Caco-2 (cell line): ENCODE measurements around the gene RNU1-4. TPM values are rescaled to one million over a fixed set of nuclear protein-coding genes. Genes with fewer than 3 reads are reported as not detected.
"Not testable (repeated sequence)": the region's sequence is repeated elsewhere in the genome, so short reads cannot be mapped to it uniquely, and the experiment has no call there.

Experiments
- BruUV-seq: library from RNA; stranded (reverse); fragments of 400-500 nt; replicated peaks from 2 replicates; lab custom pipeline; 2021; lab: Mats Ljungman, UMichigan
- CTCF ChIA-PET: fragments of 300-600 bp; sonication (Branson Sonifier 250); formaldehyde crosslinking; loops from one replicate; lab custom pipeline; 2022; ENCODE audit warnings: antibody characterized with exemption; lab: Charles Lee
- POLR2A ChIA-PET: fragments of 300-600 bp; sonication (Branson Sonifier 250); formaldehyde crosslinking; loops from one replicate; lab custom pipeline; 2022; ENCODE audit warnings: antibody characterized with exemption; lab: Charles Lee
- DNase-seq, 2 experiments: peaks; one replicate each; pipeline versions ENCODE4 v3.0.0 to v3.0.0-alpha.2; 2020 to 2022
- H3K27me3 ChIP-seq: replicated peaks from 2 replicates; pipeline ENCODE4 v1.6.0; 2011; ENCODE audit warnings: low read length; ENCODE audit not compliant: control insufficient read depth, insufficient read depth
- H3K36me3 ChIP-seq: 2 replicates; pipeline ENCODE4 v1.5.1; 2011; ENCODE audit warnings: low read length; ENCODE audit not compliant: control insufficient read depth, insufficient read depth
- H3K4me1 ChIP-seq: fragments of 250-450 bp; sonication (Bioruptor Pico); 2 replicates; pipeline ENCODE4 v1.5.1; 2020; ENCODE audit warnings: mild to moderate bottlenecking
- H3K4me3 ChIP-seq: 2 replicates; pipeline ENCODE4 v1.5.1; 2011; ENCODE audit warnings: low read depth, mild to moderate bottlenecking, control low read depth, low read length
- H3K9me3 ChIP-seq: fragments of 250-450 bp; sonication (Bioruptor Pico); 2 replicates; pipeline ENCODE4 v1.5.1; 2020; ENCODE audit warnings: mild to moderate bottlenecking, moderate library complexity
- H3K27ac Mint-ChIP-seq: one replicate; pipeline ENCODE4 v1.8.0; 2022; ENCODE audit warnings: mixed read lengths; ENCODE audit not compliant: unreplicated experiment
- H3K27me3 Mint-ChIP-seq: one replicate; pipeline ENCODE4 v1.8.0; 2022; ENCODE audit warnings: mixed read lengths; ENCODE audit not compliant: insufficient read depth, unreplicated experiment
- H3K36me3 Mint-ChIP-seq: one replicate; pipeline ENCODE4 v1.8.0; 2022; ENCODE audit warnings: mild to moderate bottlenecking, mixed read lengths; ENCODE audit not compliant: insufficient read depth, unreplicated experiment
- H3K4me1 Mint-ChIP-seq: one replicate; pipeline ENCODE4 v1.8.0; 2022; ENCODE audit warnings: low read depth, mixed read lengths; ENCODE audit not compliant: unreplicated experiment
- H3K4me3 Mint-ChIP-seq: one replicate; pipeline ENCODE4 v1.8.0; 2022; ENCODE audit warnings: mild to moderate bottlenecking, moderate library complexity, mixed read lengths; ENCODE audit not compliant: unreplicated experiment
- H3K9me3 Mint-ChIP-seq: one replicate; pipeline ENCODE4 v1.8.0; 2022; ENCODE audit warnings: mixed read lengths; ENCODE audit not compliant: unreplicated experiment
- intact Hi-C: fragments of 100-400 bp; cut with micrococcal nuclease; formaldehyde crosslinking; loops from one replicate; pipeline ENCODE4 v1.10.0; 2022; ENCODE audit not compliant: unreplicated experiment
- total RNA-seq: library from RNA; stranded (reverse); gene quantifications from 2 replicates; pipeline ENCODE4 v1.2.3, GENCODE V29; 2022
- TF ChIP-seq, protein P1 (sequence below), 2 experiments: fragments of 200-600 bp in 1 of 2; IDR thresholded peaks; 1 replicate in 1 of 2; 2 replicates in 1 of 2; pipeline versions ENCODE4 v1.5.1 to v1.8.0; 2011 to 2022; ENCODE audit warnings: antibody characterized with exemption in 1 of 2, control low read depth in 1 of 2, inconsistent platforms in 1 of 2, low read depth in 1 of 2, low read length in 1 of 2, mild to moderate bottlenecking in 1 of 2, moderate library complexity in 1 of 2; ENCODE audit not compliant: insufficient read depth in 1 of 2, severe bottlenecking in 1 of 2, unreplicated experiment in 1 of 2

Gene RNU1-4
- total RNA-seq, 1 experiment from 2014 or later, result 1,622 TPM

GRCh38 chr1:16707130-16708093, 32.9 kb upstream of the RNU1-4 start:
- H3K4me3 ChIP-seq, result peak overlapping the region; percentile 49
- H3K4me3 Mint-ChIP-seq, result peak overlapping the region; percentile 43
- peak in 1 of 2 experiments; percentile 59 for DNase-seq

GRCh38 chr1:16708704-16709103, 31.6 kb upstream of the RNU1-4 start:
- POLR2A ChIA-PET, result interaction anchor here (0.6 kb wide), 1 partner anchor 88 kb away, joined by 8 read pairs; no protein-coding TSS in a partner anchor
- H3K27me3 ChIP-seq, H3K4me1 ChIP-seq, H3K27me3 Mint-ChIP-seq, H3K4me1 Mint-ChIP-seq, H3K36me3 Mint-ChIP-seq, H3K4me3 Mint-ChIP-seq, DNase-seq, H3K9me3 Mint-ChIP-seq, intact Hi-C loops, H3K4me3 ChIP-seq, H3K36me3 ChIP-seq, H3K27ac Mint-ChIP-seq, H3K9me3 ChIP-seq: not testable (repeated sequence)
- CTCF ChIA-PET, result interaction anchor here (2.2 kb wide), 1 partner anchor 88 kb away, joined by 7 read pairs; no protein-coding TSS in a partner anchor
- TSS peak; percentile 47 for BruUV-seq

More at GRCh38 chr1:16707130-16708093, 32.9 kb upstream of the RNU1-4 start:
- H3K27me3 Mint-ChIP-seq, intact Hi-C loops, H3K36me3 ChIP-seq, H3K4me1 ChIP-seq, BruUV-seq, H3K27ac Mint-ChIP-seq, H3K36me3 Mint-ChIP-seq, H3K9me3 Mint-ChIP-seq, H3K4me1 Mint-ChIP-seq, H3K9me3 ChIP-seq, H3K27me3 ChIP-seq: not testable (repeated sequence)
- CTCF ChIA-PET, result interaction anchor here (0.6 to 2.2 kb wide), 10 partner anchors 16 to 731 kb away, joined by 3 to 8 read pairs (median 5); partner anchors contain the start of gene NBPF1
- POLR2A ChIA-PET, result interaction anchor here (1.2 kb wide), 1 partner anchor 198 kb away, joined by 4 read pairs; no protein-coding TSS in a partner anchor
- TF ChIP-seq, protein P1, sequence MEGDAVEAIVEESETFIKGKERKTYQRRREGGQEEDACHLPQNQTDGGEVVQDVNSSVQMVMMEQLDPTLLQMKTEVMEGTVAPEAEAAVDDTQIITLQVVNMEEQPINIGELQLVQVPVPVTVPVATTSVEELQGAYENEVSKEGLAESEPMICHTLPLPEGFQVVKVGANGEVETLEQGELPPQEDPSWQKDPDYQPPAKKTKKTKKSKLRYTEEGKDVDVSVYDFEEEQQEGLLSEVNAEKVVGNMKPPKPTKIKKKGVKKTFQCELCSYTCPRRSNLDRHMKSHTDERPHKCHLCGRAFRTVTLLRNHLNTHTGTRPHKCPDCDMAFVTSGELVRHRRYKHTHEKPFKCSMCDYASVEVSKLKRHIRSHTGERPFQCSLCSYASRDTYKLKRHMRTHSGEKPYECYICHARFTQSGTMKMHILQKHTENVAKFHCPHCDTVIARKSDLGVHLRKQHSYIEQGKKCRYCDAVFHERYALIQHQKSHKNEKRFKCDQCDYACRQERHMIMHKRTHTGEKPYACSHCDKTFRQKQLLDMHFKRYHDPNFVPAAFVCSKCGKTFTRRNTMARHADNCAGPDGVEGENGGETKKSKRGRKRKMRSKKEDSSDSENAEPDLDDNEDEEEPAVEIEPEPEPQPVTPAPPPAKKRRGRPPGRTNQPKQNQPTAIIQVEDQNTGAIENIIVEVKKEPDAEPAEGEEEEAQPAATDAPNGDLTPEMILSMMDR (IDR thresholded peaks at IDR 0.05; ENCODE audit: insufficient read depth in 1 of 2, low read depth in 1 of 2, low read length in 1 of 2, severe bottlenecking in 1 of 2, unreplicated experiment in 1 of 2), result peak in 1 of 2 experiments; percentile 12

DNA sequence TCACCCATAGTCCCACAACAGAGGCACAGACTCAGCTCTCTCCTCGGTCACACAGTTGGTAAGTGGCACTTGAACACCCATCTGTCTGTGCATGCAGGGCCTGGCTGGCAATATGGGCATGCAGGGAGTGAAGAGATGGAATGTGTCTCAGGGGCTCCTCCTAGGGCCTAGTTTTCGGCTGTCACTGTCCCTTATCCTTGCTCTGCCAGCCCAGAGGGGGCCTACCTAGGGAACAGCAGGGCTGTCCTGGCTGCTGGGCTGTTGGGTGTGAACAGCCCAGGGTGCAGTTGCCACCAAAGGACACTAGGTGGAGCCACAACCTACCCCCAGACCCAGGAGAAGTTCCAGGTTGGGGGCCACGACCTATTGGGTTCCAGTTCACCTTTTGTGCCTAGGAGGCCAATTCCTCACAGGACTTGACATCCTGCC, 30.6 kb upstream of the RNU1-4 start:
- H3K4me1 ChIP-seq, H3K27me3 Mint-ChIP-seq, BruUV-seq, H3K36me3 Mint-ChIP-seq, H3K36me3 ChIP-seq, intact Hi-C loops, H3K9me3 Mint-ChIP-seq, H3K4me1 Mint-ChIP-seq, H3K27me3 ChIP-seq, H3K4me3 ChIP-seq, H3K27ac Mint-ChIP-seq, POLR2A ChIA-PET, H3K4me3 Mint-ChIP-seq, H3K9me3 ChIP-seq: not testable (repeated sequence)
- peak in 1 of 2 experiments; percentile 35 for DNase-seq
- CTCF ChIA-PET, result interaction anchor here (0.6 kb wide), 1 partner anchor 23 kb away, joined by 3 read pairs; no protein-coding TSS in a partner anchor

GRCh38 chr1:16710618-16711017, 29.7 kb upstream of the RNU1-4 start:
- CTCF ChIA-PET, H3K27ac Mint-ChIP-seq, BruUV-seq, intact Hi-C loops, POLR2A ChIA-PET, H3K27me3 Mint-ChIP-seq, H3K4me3 ChIP-seq, DNase-seq, H3K36me3 ChIP-seq, H3K4me1 ChIP-seq, H3K9me3 ChIP-seq, H3K27me3 ChIP-seq, H3K4me1 Mint-ChIP-seq, H3K4me3 Mint-ChIP-seq, H3K9me3 Mint-ChIP-seq, H3K36me3 Mint-ChIP-seq: not testable (repeated sequence)
